IPS DF 4.7 (cell line): Measurements from ENCODE around the gene ZBTB40.

ENCODE experiments used
- DNase-seq: peaks from one replicate; pipeline ENCODE4 v3.0.0-alpha.2; 2013; ENCODE audit warnings: low spot score; ENCODE audit errors: extremely low read depth

The ZBTB40 gene

GRCh38 chr1:22451702-22452480 is at the start of gene ZBTB40:
TSS of gene ZBTB40 (plus strand) at chr1:22451851. CDS start at chr1:22489949, 38,098 bp downstream.
- DNase-seq: peak; percentile 90

- DNase-seq: no peak
Observed at GRCh38 chr1:22402356-22403053, 49.1 kb upstream of the ZBTB40 start.

GRCh38 chr1:22404486-22404885 is 47.2 kb upstream of the ZBTB40 start:
- no peak for DNase-seq

- DNase-seq: no peak
Observed at GRCh38 chr1:22406722-22407495, 44.7 kb upstream of the ZBTB40 start.

GRCh38 chr1:22408230-22408629 is 43.4 kb upstream of the ZBTB40 start:
- no peak for DNase-seq

- no peak for DNase-seq
Observed at GRCh38 chr1:22410401-22410800, 41.2 kb upstream of the ZBTB40 start.

GRCh38 chr1:22410928-22411495 is 40.6 kb upstream of the ZBTB40 start:
- DNase-seq: no peak

- DNase-seq: no peak
Observed at GRCh38 chr1:22411589-22411988, 40.1 kb upstream of the ZBTB40 start.

- no peak for DNase-seq
Observed at GRCh38 chr1:22412932-22413727, 38.5 kb upstream of the ZBTB40 start.

- DNase-seq: no peak
Observed at GRCh38 chr1:22413799-22414198, 37.9 kb upstream of the ZBTB40 start.

GRCh38 chr1:22414244-22414751 is 37.4 kb upstream of the ZBTB40 start:
- DNase-seq: no peak

GRCh38 chr1:22415489-22415888 is 36.2 kb upstream of the ZBTB40 start:
- DNase-seq: no peak

GRCh38 chr1:22416555-22417454 is 34.8 kb upstream of the ZBTB40 start:
- DNase-seq: no peak

GRCh38 chr1:22417466-22417865 is 34.2 kb upstream of the ZBTB40 start:
- no peak for DNase-seq

- DNase-seq: no peak
Observed at GRCh38 chr1:22418312-22418711, 33.3 kb upstream of the ZBTB40 start.

GRCh38 chr1:22418933-22419382 is 32.7 kb upstream of the ZBTB40 start:
- no peak for DNase-seq

GRCh38 chr1:22420455-22421053 is 31.1 kb upstream of the ZBTB40 start:
- peak; percentile 53 for DNase-seq

GRCh38 chr1:22426781-22427180 is 24.9 kb upstream of the ZBTB40 start:
- DNase-seq: no peak

- no peak for DNase-seq
Observed at GRCh38 chr1:22428672-22429071, 23.0 kb upstream of the ZBTB40 start.
